T-helper 1 cell treated with Interleukin-12 subunit alpha and Interleukin-12 subunit beta and Interleukin-4 antibody, amounts not matched to agents 30 μg/mL and 1 μg/mL, for 36 hours (primary cell): ENCODE measurements around the gene WDR7.

Experiments used
- H3K27ac Mint-ChIP-seq: one replicate; pipeline ENCODE4 v1.8.0; 2021; ENCODE audit warnings: mild to moderate bottlenecking, mixed read lengths
- H3K27me3 Mint-ChIP-seq: one replicate; pipeline ENCODE4 v1.8.0; 2021; ENCODE audit warnings: low read depth, mixed read lengths
- H3K36me3 Mint-ChIP-seq: one replicate; pipeline ENCODE4 v1.8.0; 2021; ENCODE audit warnings: low read depth, mixed read lengths
- H3K4me1 Mint-ChIP-seq: one replicate; pipeline ENCODE4 v1.8.0; 2021; ENCODE audit warnings: low read depth, mixed read lengths
- H3K4me3 Mint-ChIP-seq: one replicate; pipeline ENCODE4 v1.8.0; 2021; ENCODE audit warnings: mild to moderate bottlenecking, moderate library complexity, mixed read lengths
- H3K9me3 Mint-ChIP-seq: one replicate; pipeline ENCODE4 v1.8.0; 2021; ENCODE audit warnings: mixed read lengths

WDR7 gene

GRCh38 chr18:56888978-56889377, 237.8 kb downstream of the WDR7 start:
- Mint-ChIP-seq H3K9me3 (no peaks in the 10 kb centered on the region), H3K27me3 (no peaks in the 10 kb centered on the region), H3K4me3 (no peak overlapping the region), H3K36me3 (peaks cover 9% of the 10 kb centered on the region), H3K27ac (no peak overlapping the region), H3K4me1 (no peaks in the 10 kb centered on the region)

GRCh38 chr18:56889621-56890020, 238.5 kb downstream of the WDR7 start:
- Mint-ChIP-seq H3K4me1 (no peaks in the 10 kb centered on the region), H3K9me3 (no peaks in the 10 kb centered on the region), H3K36me3 (peaks cover 4% of the 10 kb centered on the region), H3K27me3 (no peaks in the 10 kb centered on the region), H3K27ac (no peak overlapping the region), H3K4me3 (no peak overlapping the region)

GRCh38 chr18:56890632-56891031, 239.5 kb downstream of the WDR7 start:
- Mint-ChIP-seq H3K9me3 (no peaks in the 10 kb centered on the region), H3K27me3 (no peaks in the 10 kb centered on the region), H3K36me3 (peaks cover 2% of the 10 kb centered on the region), H3K4me3 (no peak overlapping the region), H3K4me1 (no peaks in the 10 kb centered on the region), H3K27ac (no peak overlapping the region)

- Mint-ChIP-seq H3K27ac (no peak overlapping the region), H3K36me3 (no peaks in the 10 kb centered on the region), H3K4me1 (no peaks in the 10 kb centered on the region)
Observed at GRCh38 chr18:56891116-56891515, 240.0 kb downstream of the WDR7 start.

GRCh38 chr18:56891870-56892269, 240.7 kb downstream of the WDR7 start:
- Mint-ChIP-seq H3K27me3 (no peaks in the 10 kb centered on the region), H3K9me3 (no peaks in the 10 kb centered on the region), H3K4me1 (no peaks in the 10 kb centered on the region), H3K36me3 (no peaks in the 10 kb centered on the region), H3K4me3 (no peak overlapping the region), H3K27ac (no peak overlapping the region)

More at GRCh38 chr18:56891116-56891515, 240.0 kb downstream of the WDR7 start:
- H3K27me3 Mint-ChIP-seq: no peaks in the 10 kb centered on the region
- H3K9me3 Mint-ChIP-seq: no peaks in the 10 kb centered on the region
- no peak overlapping the region for H3K4me3 Mint-ChIP-seq

GRCh38 chr18:56897122-56897521, 246.0 kb downstream of the WDR7 start:
- Mint-ChIP-seq H3K36me3 (no peaks in the 10 kb centered on the region), H3K4me3 (no peak overlapping the region), H3K4me1 (peaks cover 6% of the 10 kb centered on the region), H3K27ac (no peak overlapping the region), H3K27me3 (no peaks in the 10 kb centered on the region), H3K9me3 (no peaks in the 10 kb centered on the region)

- Mint-ChIP-seq H3K4me1 (peaks cover 6% of the 10 kb centered on the region), H3K9me3 (no peaks in the 10 kb centered on the region), H3K4me3 (no peak overlapping the region), H3K27ac (no peak overlapping the region), H3K36me3 (no peaks in the 10 kb centered on the region), H3K27me3 (no peaks in the 10 kb centered on the region)
Observed at GRCh38 chr18:56899660-56900059, 248.5 kb downstream of the WDR7 start.

GRCh38 chr18:56900195-56901094, 249.3 kb downstream of the WDR7 start:
- H3K27ac Mint-ChIP-seq: no peak overlapping the region
- no peaks in the 10 kb centered on the region for H3K36me3 Mint-ChIP-seq
- no peaks in the 10 kb centered on the region for H3K9me3 Mint-ChIP-seq

GRCh38 chr18:56901919-56902318, 250.8 kb downstream of the WDR7 start:
- no peaks in the 10 kb centered on the region for H3K9me3 Mint-ChIP-seq
- H3K27me3 Mint-ChIP-seq: no peaks in the 10 kb centered on the region
- H3K4me3 Mint-ChIP-seq: no peak overlapping the region
- no peaks in the 10 kb centered on the region for H3K36me3 Mint-ChIP-seq
- peaks cover 6% of the 10 kb centered on the region for H3K4me1 Mint-ChIP-seq
- no peak overlapping the region for H3K27ac Mint-ChIP-seq

More at GRCh38 chr18:56900195-56901094, 249.3 kb downstream of the WDR7 start:
- Mint-ChIP-seq H3K4me1 (peaks cover 6% of the 10 kb centered on the region), H3K27me3 (no peaks in the 10 kb centered on the region), H3K4me3 (no peak overlapping the region)

- Mint-ChIP-seq H3K4me1 (peaks cover 6% of the 10 kb centered on the region), H3K9me3 (no peaks in the 10 kb centered on the region), H3K27me3 (no peaks in the 10 kb centered on the region), H3K4me3 (no peak overlapping the region), H3K27ac (no peak overlapping the region), H3K36me3 (no peaks in the 10 kb centered on the region)
Observed at GRCh38 chr18:56902653-56903052, 251.5 kb downstream of the WDR7 start.

GRCh38 chr18:56903686-56904085, 252.5 kb downstream of the WDR7 start:
- no peaks in the 10 kb centered on the region for H3K36me3 Mint-ChIP-seq
- H3K9me3 Mint-ChIP-seq: no peaks in the 10 kb centered on the region
- no peak overlapping the region for H3K4me3 Mint-ChIP-seq
- H3K4me1 Mint-ChIP-seq: peaks cover 7% of the 10 kb centered on the region
- H3K27me3 Mint-ChIP-seq: no peaks in the 10 kb centered on the region
- no peak overlapping the region for H3K27ac Mint-ChIP-seq

GRCh38 chr18:56907771-56908170, 256.6 kb downstream of the WDR7 start:
- Mint-ChIP-seq H3K4me3 (no peak overlapping the region), H3K27ac (no peak overlapping the region), H3K36me3 (peaks cover 3% of the 10 kb centered on the region), H3K27me3 (no peaks in the 10 kb centered on the region), H3K9me3 (no peaks in the 10 kb centered on the region), H3K4me1 (peaks cover 3% of the 10 kb centered on the region)

GRCh38 chr18:56910237-56910636, 259.1 kb downstream of the WDR7 start:
- Mint-ChIP-seq H3K27me3 (no peaks in the 10 kb centered on the region), H3K9me3 (no peaks in the 10 kb centered on the region), H3K27ac (no peak overlapping the region), H3K4me3 (no peak overlapping the region), H3K4me1 (peaks cover 3% of the 10 kb centered on the region), H3K36me3 (peaks cover 3% of the 10 kb centered on the region)

GRCh38 chr18:56910967-56911366, 259.8 kb downstream of the WDR7 start:
- no peak overlapping the region for H3K27ac Mint-ChIP-seq
- H3K4me1 Mint-ChIP-seq: peaks cover 3% of the 10 kb centered on the region
- H3K36me3 Mint-ChIP-seq: peaks cover 3% of the 10 kb centered on the region
- no peaks in the 10 kb centered on the region for H3K27me3 Mint-ChIP-seq
- H3K9me3 Mint-ChIP-seq: no peaks in the 10 kb centered on the region
- no peak overlapping the region for H3K4me3 Mint-ChIP-seq

- no peaks in the 10 kb centered on the region for H3K27me3 Mint-ChIP-seq
- H3K36me3 Mint-ChIP-seq: peaks cover 3% of the 10 kb centered on the region
- H3K4me1 Mint-ChIP-seq: peaks cover 4% of the 10 kb centered on the region
- no peak overlapping the region for H3K4me3 Mint-ChIP-seq
- H3K27ac Mint-ChIP-seq: no peak overlapping the region
- H3K9me3 Mint-ChIP-seq: no peaks in the 10 kb centered on the region
Observed at GRCh38 chr18:56913941-56914340, 262.8 kb downstream of the WDR7 start.
